ENCODE results near the gene ASCC1. TPM values are rescaled to one million over a fixed set of nuclear protein-coding genes. Genes with fewer than 3 reads are reported as not detected.

The ASCC1 gene
- total and polyA plus RNA-seq, 2 of the 13 experiments (the other 11 are each of a cell fraction or from before 2014, with no cell fraction given), result 21.6 to 30.1 TPM

DNA sequence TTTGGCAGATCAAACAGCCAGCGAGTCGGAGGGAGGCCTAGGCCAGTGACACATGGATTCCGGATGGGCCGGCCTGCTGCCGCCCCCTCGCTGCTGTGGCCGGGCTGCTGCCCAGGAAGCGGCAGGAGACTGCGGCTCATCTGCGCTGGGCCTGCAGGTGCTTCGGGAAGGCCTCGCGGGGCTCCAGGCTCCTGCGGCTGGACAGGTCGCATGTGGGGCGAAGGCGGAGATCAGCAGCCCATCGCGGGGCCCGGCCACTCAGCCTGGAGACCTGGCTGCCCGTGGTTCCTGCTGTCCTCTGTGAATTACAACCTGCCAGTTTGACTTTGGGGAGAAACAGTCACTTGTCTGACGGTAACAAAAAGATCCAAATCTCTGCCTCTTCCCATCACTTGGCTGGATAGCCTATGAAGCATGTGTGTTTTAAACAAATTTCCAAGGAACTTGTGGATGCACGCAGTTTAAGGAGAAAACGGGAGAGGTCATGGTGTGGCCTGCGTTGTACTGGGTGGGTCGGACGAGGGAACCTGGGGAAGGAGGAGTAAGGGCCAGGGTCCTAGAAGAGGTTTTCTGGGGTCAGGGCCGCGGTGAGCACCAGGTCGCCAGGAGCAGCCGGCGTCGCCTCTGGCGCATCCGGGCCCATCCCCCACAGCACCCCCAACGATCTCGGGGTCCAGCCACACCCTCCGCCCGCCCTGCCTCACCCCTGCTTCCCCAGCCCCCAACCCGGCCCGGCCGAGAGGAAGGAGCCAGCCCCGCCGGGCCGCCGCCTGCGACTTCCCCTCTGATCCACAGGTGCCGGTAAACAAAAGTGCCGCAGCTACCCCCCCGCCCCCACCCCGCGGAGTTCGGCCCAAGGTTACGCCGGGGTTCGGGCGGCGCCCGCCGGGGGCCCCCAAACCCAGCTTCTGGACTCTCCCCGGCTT, 129.3 kb downstream of the ASCC1 start (continued):
- TF ChIP-seq, protein P1, sequence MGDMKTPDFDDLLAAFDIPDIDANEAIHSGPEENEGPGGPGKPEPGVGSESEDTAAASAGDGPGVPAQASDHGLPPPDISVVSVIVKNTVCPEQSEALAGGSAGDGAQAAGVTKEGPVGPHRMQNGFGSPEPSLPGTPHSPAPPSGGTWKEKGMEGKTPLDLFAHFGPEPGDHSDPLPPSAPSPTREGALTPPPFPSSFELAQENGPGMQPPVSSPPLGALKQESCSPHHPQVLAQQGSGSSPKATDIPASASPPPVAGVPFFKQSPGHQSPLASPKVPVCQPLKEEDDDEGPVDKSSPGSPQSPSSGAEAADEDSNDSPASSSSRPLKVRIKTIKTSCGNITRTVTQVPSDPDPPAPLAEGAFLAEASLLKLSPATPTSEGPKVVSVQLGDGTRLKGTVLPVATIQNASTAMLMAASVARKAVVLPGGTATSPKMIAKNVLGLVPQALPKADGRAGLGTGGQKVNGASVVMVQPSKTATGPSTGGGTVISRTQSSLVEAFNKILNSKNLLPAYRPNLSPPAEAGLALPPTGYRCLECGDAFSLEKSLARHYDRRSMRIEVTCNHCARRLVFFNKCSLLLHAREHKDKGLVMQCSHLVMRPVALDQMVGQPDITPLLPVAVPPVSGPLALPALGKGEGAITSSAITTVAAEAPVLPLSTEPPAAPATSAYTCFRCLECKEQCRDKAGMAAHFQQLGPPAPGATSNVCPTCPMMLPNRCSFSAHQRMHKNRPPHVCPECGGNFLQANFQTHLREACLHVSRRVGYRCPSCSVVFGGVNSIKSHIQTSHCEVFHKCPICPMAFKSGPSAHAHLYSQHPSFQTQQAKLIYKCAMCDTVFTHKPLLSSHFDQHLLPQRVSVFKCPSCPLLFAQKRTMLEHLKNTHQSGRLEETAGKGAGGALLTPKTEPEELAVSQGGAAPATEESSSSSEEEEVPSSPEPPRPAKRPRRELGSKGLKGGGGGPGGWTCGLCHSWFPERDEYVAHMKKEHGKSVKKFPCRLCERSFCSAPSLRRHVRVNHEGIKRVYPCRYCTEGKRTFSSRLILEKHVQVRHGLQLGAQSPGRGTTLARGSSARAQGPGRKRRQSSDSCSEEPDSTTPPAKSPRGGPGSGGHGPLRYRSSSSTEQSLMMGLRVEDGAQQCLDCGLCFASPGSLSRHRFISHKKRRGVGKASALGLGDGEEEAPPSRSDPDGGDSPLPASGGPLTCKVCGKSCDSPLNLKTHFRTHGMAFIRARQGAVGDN (CRISPR knock-in tag; IDR thresholded peaks at IDR 0.05), result peak; percentile 94
- TF ChIP-seq MED13 (CRISPR knock-in tag; IDR thresholded peaks at IDR 0.05), result no peak
- peak; percentile 12; the same call in 1 of the 2 replicates for TF ChIP-seq TBX2 (CRISPR knock-in tag; IDR thresholded peaks at IDR 0.05; ENCODE audit: borderline replicate concordance)
- 0 out of 2 replicates have a peak, but pooled peaks have one; percentile 43 for TF ChIP-seq ZNF558 (CRISPR knock-in tag; IDR thresholded peaks at IDR 0.05; ENCODE audit: borderline replicate concordance)
- peak; percentile 14; the same call in 1 of the 2 replicates for TF ChIP-seq SALL1 (CRISPR knock-in tag; IDR thresholded peaks at IDR 0.05)
- TF ChIP-seq ZNF580 (CRISPR knock-in tag; IDR thresholded peaks at IDR 0.05; ENCODE audit: borderline replicate concordance, low read depth), result peak; percentile 29; the same call in 1 of the 2 replicates
- TF ChIP-seq, protein P2, sequence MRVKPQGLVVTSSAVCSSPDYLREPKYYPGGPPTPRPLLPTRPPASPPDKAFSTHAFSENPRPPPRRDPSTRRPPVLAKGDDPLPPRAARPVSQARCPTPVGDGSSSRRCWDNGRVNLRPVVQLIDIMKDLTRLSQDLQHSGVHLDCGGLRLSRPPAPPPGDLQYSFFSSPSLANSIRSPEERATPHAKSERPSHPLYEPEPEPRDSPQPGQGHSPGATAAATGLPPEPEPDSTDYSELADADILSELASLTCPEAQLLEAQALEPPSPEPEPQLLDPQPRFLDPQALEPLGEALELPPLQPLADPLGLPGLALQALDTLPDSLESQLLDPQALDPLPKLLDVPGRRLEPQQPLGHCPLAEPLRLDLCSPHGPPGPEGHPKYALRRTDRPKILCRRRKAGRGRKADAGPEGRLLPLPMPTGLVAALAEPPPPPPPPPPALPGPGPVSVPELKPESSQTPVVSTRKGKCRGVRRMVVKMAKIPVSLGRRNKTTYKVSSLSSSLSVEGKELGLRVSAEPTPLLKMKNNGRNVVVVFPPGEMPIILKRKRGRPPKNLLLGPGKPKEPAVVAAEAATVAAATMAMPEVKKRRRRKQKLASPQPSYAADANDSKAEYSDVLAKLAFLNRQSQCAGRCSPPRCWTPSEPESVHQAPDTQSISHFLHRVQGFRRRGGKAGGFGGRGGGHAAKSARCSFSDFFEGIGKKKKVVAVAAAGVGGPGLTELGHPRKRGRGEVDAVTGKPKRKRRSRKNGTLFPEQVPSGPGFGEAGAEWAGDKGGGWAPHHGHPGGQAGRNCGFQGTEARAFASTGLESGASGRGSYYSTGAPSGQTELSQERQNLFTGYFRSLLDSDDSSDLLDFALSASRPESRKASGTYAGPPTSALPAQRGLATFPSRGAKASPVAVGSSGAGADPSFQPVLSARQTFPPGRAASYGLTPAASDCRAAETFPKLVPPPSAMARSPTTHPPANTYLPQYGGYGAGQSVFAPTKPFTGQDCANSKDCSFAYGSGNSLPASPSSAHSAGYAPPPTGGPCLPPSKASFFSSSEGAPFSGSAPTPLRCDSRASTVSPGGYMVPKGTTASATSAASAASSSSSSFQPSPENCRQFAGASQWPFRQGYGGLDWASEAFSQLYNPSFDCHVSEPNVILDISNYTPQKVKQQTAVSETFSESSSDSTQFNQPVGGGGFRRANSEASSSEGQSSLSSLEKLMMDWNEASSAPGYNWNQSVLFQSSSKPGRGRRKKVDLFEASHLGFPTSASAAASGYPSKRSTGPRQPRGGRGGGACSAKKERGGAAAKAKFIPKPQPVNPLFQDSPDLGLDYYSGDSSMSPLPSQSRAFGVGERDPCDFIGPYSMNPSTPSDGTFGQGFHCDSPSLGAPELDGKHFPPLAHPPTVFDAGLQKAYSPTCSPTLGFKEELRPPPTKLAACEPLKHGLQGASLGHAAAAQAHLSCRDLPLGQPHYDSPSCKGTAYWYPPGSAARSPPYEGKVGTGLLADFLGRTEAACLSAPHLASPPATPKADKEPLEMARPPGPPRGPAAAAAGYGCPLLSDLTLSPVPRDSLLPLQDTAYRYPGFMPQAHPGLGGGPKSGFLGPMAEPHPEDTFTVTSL (CRISPR knock-in tag; IDR thresholded peaks at IDR 0.05; ENCODE audit: borderline replicate concordance), result no peak
- TF ChIP-seq TAF1 (CRISPR knock-in tag; IDR thresholded peaks at IDR 0.05), result peak; percentile 52; the same call in 1 of the 2 replicates
- no peak for TF ChIP-seq ZNF577 (CRISPR knock-in tag; IDR thresholded peaks at IDR 0.05; ENCODE audit: borderline replicate concordance, low read depth)
- peak; percentile 96 for TF ChIP-seq ZSCAN25 (CRISPR knock-in tag; IDR thresholded peaks at IDR 0.05)
- no peak for TF ChIP-seq FOXK1 (CRISPR knock-in tag; IDR thresholded peaks at IDR 0.05; ENCODE audit: borderline replicate concordance, low read depth)
- no peak for TF ChIP-seq ZFP37 (CRISPR knock-in tag; IDR thresholded peaks at IDR 0.05; ENCODE audit: borderline replicate concordance)
- no peak for TF ChIP-seq ZNF619 (CRISPR knock-in tag; IDR thresholded peaks at IDR 0.05)
- TF ChIP-seq THRA (CRISPR knock-in tag; IDR thresholded peaks at IDR 0.05; ENCODE audit: borderline replicate concordance), result peak; percentile 14; the same call in 1 of the 2 replicates
- no peak for TF ChIP-seq ISX (CRISPR knock-in tag; conservative IDR thresholded peaks at IDR 0.05)
- no peak for TF ChIP-seq HNRNPH1 (optimal IDR thresholded peaks at IDR 0.05; ENCODE audit: low read depth, low read length)

Data from HepG2 (cell line).